Measurements from ENCODE around the gene SLC17A8.

DNA sequence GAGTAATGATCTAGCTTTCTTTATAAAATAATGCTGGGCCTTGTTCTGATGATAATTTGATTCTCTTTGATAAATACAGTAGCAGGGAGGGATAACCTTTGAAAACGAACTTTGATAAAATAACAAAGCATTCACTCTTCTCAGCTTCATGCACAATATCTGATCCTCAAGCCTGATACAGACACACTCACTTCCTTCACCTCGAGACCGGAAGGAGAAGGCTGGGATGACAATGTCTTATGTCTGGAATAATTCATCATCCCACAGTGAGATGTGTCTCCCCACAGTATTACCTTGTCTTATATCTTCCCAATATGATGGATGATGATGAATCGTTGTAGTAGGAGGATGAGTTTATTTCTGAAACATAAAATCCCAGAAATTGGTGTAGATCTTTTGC is 101.3 kb downstream of the SLC17A8 start:
- TF ChIP-seq, protein P1, sequence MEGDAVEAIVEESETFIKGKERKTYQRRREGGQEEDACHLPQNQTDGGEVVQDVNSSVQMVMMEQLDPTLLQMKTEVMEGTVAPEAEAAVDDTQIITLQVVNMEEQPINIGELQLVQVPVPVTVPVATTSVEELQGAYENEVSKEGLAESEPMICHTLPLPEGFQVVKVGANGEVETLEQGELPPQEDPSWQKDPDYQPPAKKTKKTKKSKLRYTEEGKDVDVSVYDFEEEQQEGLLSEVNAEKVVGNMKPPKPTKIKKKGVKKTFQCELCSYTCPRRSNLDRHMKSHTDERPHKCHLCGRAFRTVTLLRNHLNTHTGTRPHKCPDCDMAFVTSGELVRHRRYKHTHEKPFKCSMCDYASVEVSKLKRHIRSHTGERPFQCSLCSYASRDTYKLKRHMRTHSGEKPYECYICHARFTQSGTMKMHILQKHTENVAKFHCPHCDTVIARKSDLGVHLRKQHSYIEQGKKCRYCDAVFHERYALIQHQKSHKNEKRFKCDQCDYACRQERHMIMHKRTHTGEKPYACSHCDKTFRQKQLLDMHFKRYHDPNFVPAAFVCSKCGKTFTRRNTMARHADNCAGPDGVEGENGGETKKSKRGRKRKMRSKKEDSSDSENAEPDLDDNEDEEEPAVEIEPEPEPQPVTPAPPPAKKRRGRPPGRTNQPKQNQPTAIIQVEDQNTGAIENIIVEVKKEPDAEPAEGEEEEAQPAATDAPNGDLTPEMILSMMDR (IDR thresholded peaks at IDR 0.05; ENCODE audit: extremely low read depth in 1 of 2, insufficient read depth in 1 of 2, low read depth in 1 of 2, low read length in 2 of 2), result no peak
- TF ChIP-seq POLR2A (IDR thresholded peaks at IDR 0.05; ENCODE audit: low read depth, low read length) (no peak), POLR2AphosphoS5 (IDR thresholded peaks at IDR 0.05; ENCODE audit: insufficient read depth, low read depth, low read length) (no peak), JUN (IDR thresholded peaks at IDR 0.05; ENCODE audit: borderline replicate concordance, insufficient read depth, insufficient read length, low read depth) (no peak), EZH2 (IDR thresholded peaks at IDR 0.05; ENCODE audit: borderline replicate concordance, low read depth, low read length, severe bottlenecking) (no peak)

All from endothelial cell of umbilical vein (primary cell).